GM06990 (cell line): ENCODE data around the gene CSMD2.

Source experiments
- DNase-seq: peaks from one replicate; pipeline ENCODE4 v3.0.0-alpha.2; 2011; ENCODE audit not compliant: insufficient read length; ENCODE audit errors: extremely low read depth
- H3K27me3 ChIP-seq: replicated peaks from 2 replicates; pipeline ENCODE4 v1.6.0; 2011; ENCODE audit warnings: low read length; ENCODE audit not compliant: control insufficient read depth, insufficient read depth
- H3K36me3 ChIP-seq: 2 replicates; pipeline ENCODE4 v1.5.1; 2011; ENCODE audit warnings: low read length; ENCODE audit not compliant: control insufficient read depth, insufficient read depth
- H3K4me3 ChIP-seq: replicated peaks from 2 replicates; pipeline ENCODE4 v1.5.1; 2011; ENCODE audit warnings: low read depth, mild to moderate bottlenecking, control low read depth, low read length
- TF ChIP-seq, protein P1 (sequence below): IDR thresholded peaks from 2 replicates; pipeline ENCODE4 v1.5.1; 2011; ENCODE audit warnings: low read length, control low read depth, mild to moderate bottlenecking, inconsistent platforms; ENCODE audit not compliant: insufficient read depth, poor library complexity, severe bottlenecking

Gene CSMD2

DNA sequence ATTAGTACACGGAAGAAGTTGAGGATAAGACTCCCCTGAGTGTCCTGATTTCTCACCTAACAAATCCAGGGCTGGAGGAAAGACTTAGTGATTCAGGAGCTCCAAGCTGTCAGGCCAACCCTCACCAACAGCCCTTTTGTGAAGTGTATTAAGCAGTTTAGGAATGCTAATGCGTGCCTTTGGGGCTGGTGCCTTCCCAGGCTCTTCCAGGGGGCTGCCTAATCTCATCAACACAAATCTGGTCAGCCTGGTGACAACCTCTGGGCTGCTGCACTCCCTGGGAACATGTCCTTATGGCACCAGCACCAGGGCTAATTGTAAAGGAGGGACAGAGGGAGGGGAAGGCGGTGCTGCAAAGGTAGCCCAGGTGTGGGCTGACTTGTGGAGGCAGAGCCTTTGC lies 15.5 kb downstream of the CSMD2 start:
- no peak for DNase-seq
- no peaks in the 10 kb centered on the region for H3K36me3 ChIP-seq
- no peaks in the 10 kb centered on the region; the same call in 1 of the 2 replicates for H3K27me3 ChIP-seq
- TF ChIP-seq, protein P1, sequence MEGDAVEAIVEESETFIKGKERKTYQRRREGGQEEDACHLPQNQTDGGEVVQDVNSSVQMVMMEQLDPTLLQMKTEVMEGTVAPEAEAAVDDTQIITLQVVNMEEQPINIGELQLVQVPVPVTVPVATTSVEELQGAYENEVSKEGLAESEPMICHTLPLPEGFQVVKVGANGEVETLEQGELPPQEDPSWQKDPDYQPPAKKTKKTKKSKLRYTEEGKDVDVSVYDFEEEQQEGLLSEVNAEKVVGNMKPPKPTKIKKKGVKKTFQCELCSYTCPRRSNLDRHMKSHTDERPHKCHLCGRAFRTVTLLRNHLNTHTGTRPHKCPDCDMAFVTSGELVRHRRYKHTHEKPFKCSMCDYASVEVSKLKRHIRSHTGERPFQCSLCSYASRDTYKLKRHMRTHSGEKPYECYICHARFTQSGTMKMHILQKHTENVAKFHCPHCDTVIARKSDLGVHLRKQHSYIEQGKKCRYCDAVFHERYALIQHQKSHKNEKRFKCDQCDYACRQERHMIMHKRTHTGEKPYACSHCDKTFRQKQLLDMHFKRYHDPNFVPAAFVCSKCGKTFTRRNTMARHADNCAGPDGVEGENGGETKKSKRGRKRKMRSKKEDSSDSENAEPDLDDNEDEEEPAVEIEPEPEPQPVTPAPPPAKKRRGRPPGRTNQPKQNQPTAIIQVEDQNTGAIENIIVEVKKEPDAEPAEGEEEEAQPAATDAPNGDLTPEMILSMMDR, result no peak
- H3K4me3 ChIP-seq, result no peak overlapping the region

DNA sequence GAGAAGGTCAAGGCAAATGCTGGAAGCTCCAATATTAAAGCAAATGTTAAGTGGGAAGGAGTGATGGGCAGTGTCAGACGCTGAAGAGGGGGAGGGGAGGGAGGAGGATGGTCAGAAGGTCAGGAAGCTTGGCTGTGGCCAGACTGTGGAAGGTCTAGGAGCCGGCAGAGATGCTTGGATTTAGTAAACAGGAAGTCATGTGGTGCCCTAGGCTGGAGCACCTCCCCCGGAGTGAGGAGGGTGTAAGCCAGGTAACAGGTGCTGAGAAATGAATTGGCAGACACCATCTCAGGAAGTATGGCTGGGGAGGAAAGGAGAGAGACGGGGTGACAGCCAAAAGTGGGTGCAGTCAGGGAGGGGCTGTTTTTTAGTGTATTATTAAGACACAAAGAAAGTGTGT lies 17.7 kb downstream of the CSMD2 start:
- TF ChIP-seq, protein P1, result no peak
- DNase-seq, result no peak
- no peaks in the 10 kb centered on the region for H3K36me3 ChIP-seq
- H3K27me3 ChIP-seq, result no peaks in the 10 kb centered on the region; the same call in 1 of the 2 replicates
- H3K4me3 ChIP-seq, result no peak overlapping the region

DNA sequence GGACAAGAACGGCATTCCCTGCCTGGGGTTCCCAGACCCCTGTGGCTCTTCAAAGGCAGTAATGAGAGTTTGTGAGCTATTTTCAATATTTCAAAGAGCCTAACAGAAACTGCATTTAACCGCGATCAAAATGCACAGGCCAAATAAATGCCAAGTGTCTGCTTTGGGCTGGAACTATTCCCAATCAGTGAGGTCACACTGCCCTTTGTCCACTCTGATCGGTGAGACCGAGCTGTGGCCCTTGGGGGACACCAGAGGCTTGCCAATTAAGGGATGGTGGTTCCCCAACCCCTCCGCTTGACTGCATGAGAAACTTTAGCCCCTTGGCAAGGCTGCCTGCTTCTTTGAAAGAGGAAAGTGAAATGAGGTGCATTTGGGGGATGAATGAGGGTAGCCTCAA lies 20.3 kb downstream of the CSMD2 start:
- no peaks in the 10 kb centered on the region for H3K36me3 ChIP-seq
- DNase-seq, result no peak
- no peak overlapping the region for H3K4me3 ChIP-seq
- H3K27me3 ChIP-seq, result no peaks in the 10 kb centered on the region
- TF ChIP-seq, protein P1, result no peak

DNA sequence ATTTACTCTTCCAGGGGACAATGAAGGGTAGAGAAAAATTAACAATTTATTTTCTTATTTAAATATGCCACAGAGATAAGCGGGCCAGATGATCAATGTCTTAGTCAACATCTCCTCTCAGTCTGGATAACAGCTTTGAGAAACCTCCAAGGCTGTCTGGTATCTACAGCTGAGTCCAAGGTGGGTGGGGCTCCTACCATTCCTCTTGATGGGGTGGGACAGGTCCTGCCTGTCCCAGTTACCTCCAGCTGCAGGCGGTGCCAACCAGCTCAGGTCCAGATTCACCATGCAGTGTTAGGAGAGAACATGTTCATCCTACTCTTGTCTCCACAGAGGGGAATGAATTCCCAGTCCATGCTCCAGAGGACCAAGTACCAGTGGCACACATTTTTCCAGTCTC lies 21.1 kb downstream of the CSMD2 start:
- TF ChIP-seq, protein P1, result no peak
- DNase-seq, result no peak
- no peaks in the 10 kb centered on the region for H3K27me3 ChIP-seq

DNA sequence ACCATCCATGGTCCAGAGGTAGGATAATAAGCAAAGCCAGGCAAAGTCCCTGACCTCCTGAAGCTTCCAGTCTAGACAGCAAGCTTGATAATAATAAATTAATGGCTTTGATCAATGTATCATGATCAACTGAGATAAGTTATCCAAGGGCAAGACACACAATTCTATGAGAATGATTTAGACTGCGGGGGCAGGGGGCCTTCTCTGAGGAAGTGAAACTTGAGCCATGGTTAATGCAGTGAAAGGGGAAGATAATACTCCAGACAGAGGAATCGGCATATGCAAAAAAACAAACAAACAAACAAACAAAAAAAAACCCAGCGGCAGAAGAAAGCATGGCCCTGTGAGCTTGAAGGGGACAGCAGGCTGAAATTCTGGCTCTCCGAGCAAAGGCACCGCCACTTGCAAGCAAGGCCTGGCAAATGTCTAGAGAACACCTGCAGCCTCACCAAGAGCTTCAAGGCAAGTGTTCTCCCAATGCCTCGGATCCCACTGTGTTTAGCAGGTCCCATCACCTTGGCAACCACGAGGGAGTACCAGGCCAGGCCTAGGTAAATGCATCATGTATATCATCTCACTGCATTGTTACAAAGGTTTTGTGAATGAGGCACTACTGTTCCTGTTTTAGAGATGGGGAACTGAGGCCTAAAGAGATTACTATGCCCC lies 24.9 kb downstream of the CSMD2 start:
- no peak for DNase-seq

More for the DNA sequence above, 21.1 kb downstream of the CSMD2 start:
- no peak overlapping the region for H3K4me3 ChIP-seq
- no peaks in the 10 kb centered on the region for H3K36me3 ChIP-seq

More for the DNA sequence above, 24.9 kb downstream of the CSMD2 start:
- no peaks in the 10 kb centered on the region for H3K27me3 ChIP-seq
- TF ChIP-seq, protein P1, result no peak
- H3K36me3 ChIP-seq, result no peaks in the 10 kb centered on the region
- H3K4me3 ChIP-seq, result no peak overlapping the region
